GM12875 (cell line): Measurements from ENCODE around the gene TFB1M.

ENCODE experiments used
- H3K4me3 ChIP-seq: one replicate; pipeline ENCODE4 v1.5.1; 2011; ENCODE audit warnings: low read depth, low read length, control low read depth
- CTCF ChIP-seq: IDR thresholded peaks from 2 replicates; pipeline ENCODE4 v1.5.1; 2011; ENCODE audit warnings: low read depth, mild to moderate bottlenecking, control low read depth, inconsistent platforms, low read length, moderate library complexity, borderline replicate concordance; ENCODE audit not compliant: insufficient read depth

TFB1M gene

GRCh38 chr6:155245831-155246230 lies 68.5 kb downstream of the TFB1M start:
- no peak overlapping the region for H3K4me3 ChIP-seq
- no peak for TF ChIP-seq CTCF

DNA sequence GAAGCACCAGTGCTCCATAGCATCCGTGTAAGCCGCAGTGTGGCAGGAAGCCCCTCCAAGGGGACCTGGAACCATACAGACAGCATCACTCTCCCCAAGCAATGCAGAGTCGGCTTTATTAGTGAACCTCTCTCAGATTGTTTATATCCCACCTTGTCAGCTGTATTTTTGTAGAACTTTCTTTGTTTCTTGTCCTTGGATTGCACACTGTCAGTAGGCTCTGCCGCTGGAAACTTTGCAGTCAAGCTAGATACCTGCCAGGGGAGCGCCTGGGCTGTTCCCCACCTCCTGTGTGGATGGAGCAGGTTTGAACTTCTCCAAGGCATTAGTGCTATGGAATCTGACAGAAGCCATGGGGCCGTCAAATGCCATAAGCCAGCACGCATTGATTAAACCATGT lies 69.1 kb downstream of the TFB1M start:
- H3K4me3 ChIP-seq = no peak overlapping the region
- TF ChIP-seq CTCF = no peak

DNA sequence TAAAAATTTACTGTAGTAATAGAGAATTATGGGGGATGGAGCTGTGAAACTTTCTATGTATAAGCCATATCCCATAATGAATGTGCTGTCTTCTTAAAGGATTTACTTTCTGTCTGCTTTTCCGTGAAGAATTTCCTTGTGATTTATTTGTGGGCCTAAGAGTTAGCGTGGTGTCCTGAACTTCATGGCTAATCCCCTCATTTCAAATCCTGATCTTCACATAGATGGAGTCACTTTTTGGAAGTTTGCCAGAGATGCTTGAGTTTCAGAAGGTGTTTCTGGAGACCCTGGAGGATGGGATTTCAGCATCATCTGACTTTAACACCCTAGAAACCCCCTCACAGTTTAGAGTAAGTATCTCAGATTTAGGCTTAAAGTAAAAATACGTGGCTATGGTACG lies 69.8 kb downstream of the TFB1M start:
- H3K4me3 ChIP-seq = no peak overlapping the region
- no peak for TF ChIP-seq CTCF

DNA sequence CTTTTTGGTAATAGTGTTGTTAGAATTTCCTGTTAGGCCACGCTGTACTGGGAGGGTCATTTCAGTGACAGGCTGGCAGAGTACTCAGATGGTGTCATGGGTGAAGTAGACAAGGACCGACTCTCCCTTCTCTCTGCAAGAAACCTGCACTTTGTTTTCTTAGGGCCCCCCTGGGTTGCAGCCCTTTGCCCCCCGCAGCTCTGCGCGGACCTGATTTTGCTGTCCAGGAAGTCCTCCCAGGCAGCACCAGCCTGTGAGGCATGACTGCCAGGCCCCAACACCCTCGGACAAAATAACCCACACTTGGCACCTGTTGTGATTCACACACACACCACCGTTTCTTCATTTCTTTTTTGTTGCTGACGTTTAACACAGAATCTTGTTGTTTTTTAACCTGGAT lies 72.3 kb downstream of the TFB1M start:
- no peak for TF ChIP-seq CTCF
- H3K4me3 ChIP-seq = no peak overlapping the region

GRCh38 chr6:155240905-155241600 lies 73.2 kb downstream of the TFB1M start:
- TF ChIP-seq CTCF = no peak
- no peak overlapping the region for H3K4me3 ChIP-seq

- no peak for TF ChIP-seq CTCF
- H3K4me3 ChIP-seq = no peak overlapping the region
Observed at GRCh38 chr6:155237613-155238012, 76.7 kb downstream of the TFB1M start.

GRCh38 chr6:155235087-155235486 lies 79.2 kb downstream of the TFB1M start:
- no peak overlapping the region for H3K4me3 ChIP-seq
- TF ChIP-seq CTCF = no peak
